Kidney (tissue), 14 donors: ENCODE measurements around the gene LAMA4. TPM values are rescaled to one million over a fixed set of nuclear protein-coding genes. Genes with fewer than 3 reads are reported as not detected.
A peak's percentile ranks its signal among the peaks of the same experiment; 100 is the strongest.

Source experiments
- DNase-seq, 5 donors: peaks; one replicate each; pipeline ENCODE4 v3.0.0-alpha.2; 2013 to 2020
- FAIRE-seq: peaks from 2 replicates; lab custom pipeline; 2012; peaks lifted over from hg19 to GRCh38; lab: Jason Lieb, UNC
- H3K27ac ChIP-seq, 2 donors: one replicate each; pipeline ENCODE4 v1.7.0; 2013; ENCODE audit warnings: low read depth in 2 of 2, low read length in 2 of 2, inconsistent platforms in 1 of 2
- H3K27me3 ChIP-seq: one replicate; pipeline ENCODE4 v1.7.1; 2013; ENCODE audit warnings: low read length, inconsistent platforms; ENCODE audit not compliant: control insufficient read depth, insufficient read depth
- H3K36me3 ChIP-seq, 3 donors: one replicate each; pipeline versions ENCODE4 v1.7.0 to v1.7.1; 2013; ENCODE audit warnings: low read length in 3 of 3, control low read depth in 1 of 3, inconsistent platforms in 1 of 3; ENCODE audit not compliant: insufficient read depth in 3 of 3, control insufficient read depth in 2 of 3
- H3K4me1 ChIP-seq, 3 donors: one replicate each; pipeline versions ENCODE4 v1.7.0 to v1.7.1; 2013; ENCODE audit warnings: low read length in 3 of 3, inconsistent platforms in 1 of 3, low read depth in 1 of 3; ENCODE audit not compliant: control insufficient read depth in 2 of 3, insufficient read depth in 2 of 3
- H3K4me3 ChIP-seq, 3 donors: one replicate each; pipeline versions ENCODE4 v1.7.0 to v1.8.1; 2013; ENCODE audit warnings: low read length in 3 of 3, control low read depth in 1 of 3, inconsistent platforms in 1 of 3
- H3K9ac ChIP-seq, 3 donors: one replicate each; pipeline versions ENCODE4 v1.7.0 to v1.7.1; 2013; ENCODE audit warnings: low read length in 3 of 3, control low read depth in 1 of 3, inconsistent platforms in 1 of 3
- H3K9me3 ChIP-seq, 3 donors: one replicate each; pipeline versions ENCODE4 v1.7.0 to v1.7.1; 2013; ENCODE audit warnings: low read length in 3 of 3, control low read depth in 1 of 3, inconsistent platforms in 1 of 3; ENCODE audit not compliant: control insufficient read depth in 2 of 3, insufficient read depth in 1 of 3
- intact Hi-C: fragments of 100-400 bp; cut with DNase I; formaldehyde crosslinking; loops from one replicate; pipeline ENCODE4 v1.11.1; 2022
- polyA plus RNA-seq: library from polyadenylated mRNA; stranded (reverse); fragments of 350-450 nt; fragmentation: Illumina TruSeq; extraction: RNeasy Lipid Tissue Mini Kit (QIAGEN cat#74804); gene quantifications from one replicate; pipeline ENCODE4 v1.2.3, GENCODE V29; 2014; ENCODE audit warnings: low read depth, low replicate concordance; ENCODE audit not compliant: insufficient read depth
- total RNA-seq: library from RNA; stranded (reverse); fragmentation: NEBNext Ultra II Directional; extraction: Animal tissue kit (Norgen Biotek cat#: 25700); gene quantifications from one replicate; pipeline ENCODE4 v1.2.1, GENCODE V29; 2021
- TF ChIP-seq, protein P1 (sequence below): IDR thresholded peaks from 3 replicates; pipeline ENCODE4 v1.5.1; 2012; ENCODE audit warnings: mild to moderate bottlenecking, moderate library complexity, borderline replicate concordance; ENCODE audit not compliant: insufficient read depth; ENCODE audit errors: extremely low read depth
- donor health status: control.
- donor health status: control.
- donor health status: control.
- donor health status: control.
- donor health status: control.
- donor health status: DM: yes; HTN: yes; CAD: no.
- donor health status: Normal renal cell carcinoma (clear cell type).

Gene LAMA4
- total and polyA plus RNA-seq, 2 donors from 2014 or later = 5.6 to 20.7 TPM

DNA sequence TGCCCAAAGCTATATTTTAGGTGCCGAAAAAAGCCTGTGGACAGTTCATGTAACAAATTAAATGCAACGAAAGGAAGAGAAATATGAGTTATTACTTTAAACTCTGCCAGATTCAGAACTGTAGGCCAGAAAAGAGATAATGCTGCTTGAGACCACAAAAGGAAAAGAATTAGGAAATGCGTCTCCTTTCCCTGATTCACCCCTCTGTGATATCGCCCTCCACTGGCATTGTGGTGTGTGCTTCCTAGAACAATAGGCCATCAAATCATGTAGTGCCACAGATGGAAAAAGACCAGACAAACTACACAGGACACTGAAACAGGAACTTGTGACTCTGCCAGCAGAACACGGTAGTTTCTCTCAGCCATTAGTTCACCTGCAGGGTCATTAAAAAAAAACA lies 14.7 kb upstream of the LAMA4 start:
- FAIRE-seq (no peak), DNase-seq (no peak)
- Histone ChIP-seq H3K36me3 (no peaks in the 10 kb centered on the region), H3K27me3 (no peaks in the 10 kb centered on the region), H3K9ac (no peak overlapping the region), H3K4me3 (no peak overlapping the region), H3K27ac (no peak overlapping the region), H3K9me3 (no peaks in the 10 kb centered on the region), H3K4me1 (no peaks in the 10 kb centered on the region)
- intact Hi-C loops = no loop called here
- TF ChIP-seq, protein P1, sequence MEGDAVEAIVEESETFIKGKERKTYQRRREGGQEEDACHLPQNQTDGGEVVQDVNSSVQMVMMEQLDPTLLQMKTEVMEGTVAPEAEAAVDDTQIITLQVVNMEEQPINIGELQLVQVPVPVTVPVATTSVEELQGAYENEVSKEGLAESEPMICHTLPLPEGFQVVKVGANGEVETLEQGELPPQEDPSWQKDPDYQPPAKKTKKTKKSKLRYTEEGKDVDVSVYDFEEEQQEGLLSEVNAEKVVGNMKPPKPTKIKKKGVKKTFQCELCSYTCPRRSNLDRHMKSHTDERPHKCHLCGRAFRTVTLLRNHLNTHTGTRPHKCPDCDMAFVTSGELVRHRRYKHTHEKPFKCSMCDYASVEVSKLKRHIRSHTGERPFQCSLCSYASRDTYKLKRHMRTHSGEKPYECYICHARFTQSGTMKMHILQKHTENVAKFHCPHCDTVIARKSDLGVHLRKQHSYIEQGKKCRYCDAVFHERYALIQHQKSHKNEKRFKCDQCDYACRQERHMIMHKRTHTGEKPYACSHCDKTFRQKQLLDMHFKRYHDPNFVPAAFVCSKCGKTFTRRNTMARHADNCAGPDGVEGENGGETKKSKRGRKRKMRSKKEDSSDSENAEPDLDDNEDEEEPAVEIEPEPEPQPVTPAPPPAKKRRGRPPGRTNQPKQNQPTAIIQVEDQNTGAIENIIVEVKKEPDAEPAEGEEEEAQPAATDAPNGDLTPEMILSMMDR = peak; percentile 11

DNA sequence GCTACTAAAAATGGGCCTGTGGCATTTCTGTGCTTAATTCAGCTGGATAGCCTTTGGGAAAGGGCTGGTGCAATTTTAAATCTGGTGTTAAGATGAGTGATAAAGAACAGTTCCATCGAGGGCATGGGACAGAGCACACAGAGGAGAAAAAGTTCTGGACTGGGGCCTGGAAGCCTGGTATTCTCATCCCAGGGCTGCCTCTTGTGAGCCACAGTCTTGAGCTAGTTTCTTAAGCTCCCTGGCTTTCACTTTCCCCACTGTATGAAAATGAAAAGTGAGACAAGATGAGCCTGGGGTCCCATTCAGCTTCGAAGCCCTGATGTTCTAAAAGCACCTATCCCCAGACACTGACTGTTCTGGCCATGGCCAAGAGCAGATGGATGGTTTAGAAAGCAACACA lies 14.3 kb upstream of the LAMA4 start:
- intact Hi-C loops = no loop called here
- no peak overlapping the region for H3K9ac ChIP-seq
- no peak for FAIRE-seq

DNA sequence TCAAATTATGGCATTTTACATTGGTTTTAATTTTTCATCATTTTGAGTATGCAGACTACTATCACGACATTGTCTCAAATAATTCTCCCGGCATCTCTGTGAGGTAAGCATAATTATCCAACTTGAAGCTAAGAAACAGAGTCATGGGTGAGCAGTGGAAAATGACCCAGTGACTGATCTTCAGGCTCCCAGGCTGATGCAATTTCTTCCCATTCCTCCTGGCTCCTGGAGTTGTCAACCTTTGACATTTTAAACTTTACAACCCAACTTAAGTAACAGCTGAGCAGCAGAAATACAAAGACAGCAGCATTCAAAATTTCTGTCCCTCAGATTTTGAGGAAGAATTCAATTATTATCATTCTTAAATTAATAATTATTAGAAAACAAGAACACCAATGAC lies 13.7 kb upstream of the LAMA4 start:
- H3K27ac ChIP-seq = no peak overlapping the region

More for the DNA sequence above, 14.3 kb upstream of the LAMA4 start:
- Histone ChIP-seq H3K9me3 (no peaks in the 10 kb centered on the region), H3K27ac (no peak overlapping the region), H3K4me3 (no peak overlapping the region), H3K27me3 (no peaks in the 10 kb centered on the region), H3K4me1 (no peaks in the 10 kb centered on the region), H3K36me3 (no peaks in the 10 kb centered on the region)
- TF ChIP-seq, protein P1 = no peak
- no peak for DNase-seq

More for the DNA sequence above, 13.7 kb upstream of the LAMA4 start:
- no peak overlapping the region for H3K4me3 ChIP-seq
- no peaks in the 10 kb centered on the region for H3K27me3 ChIP-seq
- no peaks in the 10 kb centered on the region for H3K9me3 ChIP-seq
- no peaks in the 10 kb centered on the region for H3K4me1 ChIP-seq
- FAIRE-seq (no peak), DNase-seq (no peak)
- H3K36me3 ChIP-seq = no peaks in the 10 kb centered on the region
- intact Hi-C loops = no loop called here
- TF ChIP-seq, protein P1 = no peak
- H3K9ac ChIP-seq = no peak overlapping the region
